ENCODE measurements around the gene SGO2. TPM values are rescaled to one million over a fixed set of nuclear protein-coding genes. Genes with fewer than 3 reads are reported as not detected.

Gene SGO2
- total RNA-seq, 1 donor from 2014 or later: 10.7 TPM

DNA sequence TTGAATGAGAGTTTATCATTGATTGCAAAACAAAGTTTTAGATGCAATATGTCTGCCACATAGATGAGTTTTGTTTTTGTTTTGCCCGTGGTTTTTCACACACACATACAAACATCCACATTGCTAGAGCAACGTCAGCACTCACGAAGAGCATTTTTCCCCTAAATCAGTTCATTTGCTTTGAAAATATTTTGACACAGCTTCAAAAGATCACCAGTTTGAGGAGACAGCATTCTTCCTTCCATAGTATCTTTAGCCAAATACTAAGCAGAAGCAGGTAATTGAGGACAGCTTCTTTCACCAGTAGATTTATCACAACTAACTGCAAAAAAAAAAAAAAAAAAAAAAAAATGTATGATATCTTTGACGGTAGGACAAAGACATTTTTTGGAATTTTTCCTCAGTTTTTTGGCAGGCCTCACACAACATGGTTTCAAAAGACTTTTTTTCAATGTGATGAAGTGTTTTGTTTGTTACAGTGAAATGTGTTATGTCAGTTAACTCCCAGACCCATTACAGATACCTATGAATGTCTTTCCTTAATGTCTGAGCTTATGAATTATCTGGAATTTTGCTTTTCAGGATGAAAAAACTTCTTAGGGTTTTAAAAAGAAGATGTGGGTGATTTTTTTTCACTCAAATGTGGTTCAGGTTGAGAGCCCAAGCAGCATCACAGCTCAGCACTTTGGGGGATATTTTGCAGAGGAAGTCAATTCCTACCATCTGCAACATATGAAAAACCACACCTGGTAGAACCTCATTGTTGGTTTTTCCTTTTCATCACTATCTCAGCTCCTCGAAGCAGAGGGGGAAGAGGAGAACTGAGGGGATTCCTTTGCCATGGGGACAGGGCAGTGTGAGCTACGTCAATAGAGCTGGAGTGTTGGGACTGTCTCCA is 91.4 kb downstream of the SGO2 start:
- peaks cover 37% of the 10 kb centered on the region for H3K4me1 Mint-ChIP-seq
- no peaks in the 10 kb centered on the region for H3K27me3 Mint-ChIP-seq (ENCODE audit: low read depth)
- H3K36me3 Mint-ChIP-seq: no peaks in the 10 kb centered on the region
- TF ChIP-seq, protein P1, sequence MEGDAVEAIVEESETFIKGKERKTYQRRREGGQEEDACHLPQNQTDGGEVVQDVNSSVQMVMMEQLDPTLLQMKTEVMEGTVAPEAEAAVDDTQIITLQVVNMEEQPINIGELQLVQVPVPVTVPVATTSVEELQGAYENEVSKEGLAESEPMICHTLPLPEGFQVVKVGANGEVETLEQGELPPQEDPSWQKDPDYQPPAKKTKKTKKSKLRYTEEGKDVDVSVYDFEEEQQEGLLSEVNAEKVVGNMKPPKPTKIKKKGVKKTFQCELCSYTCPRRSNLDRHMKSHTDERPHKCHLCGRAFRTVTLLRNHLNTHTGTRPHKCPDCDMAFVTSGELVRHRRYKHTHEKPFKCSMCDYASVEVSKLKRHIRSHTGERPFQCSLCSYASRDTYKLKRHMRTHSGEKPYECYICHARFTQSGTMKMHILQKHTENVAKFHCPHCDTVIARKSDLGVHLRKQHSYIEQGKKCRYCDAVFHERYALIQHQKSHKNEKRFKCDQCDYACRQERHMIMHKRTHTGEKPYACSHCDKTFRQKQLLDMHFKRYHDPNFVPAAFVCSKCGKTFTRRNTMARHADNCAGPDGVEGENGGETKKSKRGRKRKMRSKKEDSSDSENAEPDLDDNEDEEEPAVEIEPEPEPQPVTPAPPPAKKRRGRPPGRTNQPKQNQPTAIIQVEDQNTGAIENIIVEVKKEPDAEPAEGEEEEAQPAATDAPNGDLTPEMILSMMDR (IDR thresholded peaks at IDR 0.05; ENCODE audit: unreplicated experiment): no peak
- DNase-seq (ENCODE audit: low spot score in 2 of 2, unreplicated experiment in 2 of 2): no peak
- peak overlapping the region; percentile 71 for H3K27ac Mint-ChIP-seq
- H3K9me3 Mint-ChIP-seq: no peaks in the 10 kb centered on the region
- H3K4me3 Mint-ChIP-seq: no peak overlapping the region

DNA sequence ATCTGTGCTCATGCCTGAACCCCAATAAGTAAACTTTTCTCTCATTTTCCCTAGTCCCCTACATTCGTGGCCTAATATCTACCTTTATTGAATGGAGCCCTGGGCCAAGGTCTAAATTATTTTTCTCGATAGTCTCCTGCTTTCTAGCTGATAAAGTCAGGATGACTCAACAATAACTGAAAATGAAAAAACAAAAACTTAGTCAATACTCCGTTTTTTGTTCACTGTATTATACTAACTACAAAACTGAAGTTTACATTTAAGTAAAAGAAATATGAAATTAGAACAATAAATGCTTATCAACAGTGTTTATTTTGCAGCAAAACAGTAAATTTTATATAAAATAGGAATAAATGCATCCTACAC is 92.0 kb downstream of the SGO2 start:
- Mint-ChIP-seq H3K27me3 (ENCODE audit: low read depth) (no peaks in the 10 kb centered on the region), H3K9me3 (no peaks in the 10 kb centered on the region), H3K4me1 (peaks cover 42% of the 10 kb centered on the region), H3K27ac (no peak overlapping the region), H3K36me3 (no peaks in the 10 kb centered on the region), H3K4me3 (no peak overlapping the region)
- TF ChIP-seq, protein P1 (IDR thresholded peaks at IDR 0.05; ENCODE audit: unreplicated experiment): no peak
- no peak for DNase-seq (ENCODE audit: low spot score in 2 of 2, unreplicated experiment in 2 of 2)

DNA sequence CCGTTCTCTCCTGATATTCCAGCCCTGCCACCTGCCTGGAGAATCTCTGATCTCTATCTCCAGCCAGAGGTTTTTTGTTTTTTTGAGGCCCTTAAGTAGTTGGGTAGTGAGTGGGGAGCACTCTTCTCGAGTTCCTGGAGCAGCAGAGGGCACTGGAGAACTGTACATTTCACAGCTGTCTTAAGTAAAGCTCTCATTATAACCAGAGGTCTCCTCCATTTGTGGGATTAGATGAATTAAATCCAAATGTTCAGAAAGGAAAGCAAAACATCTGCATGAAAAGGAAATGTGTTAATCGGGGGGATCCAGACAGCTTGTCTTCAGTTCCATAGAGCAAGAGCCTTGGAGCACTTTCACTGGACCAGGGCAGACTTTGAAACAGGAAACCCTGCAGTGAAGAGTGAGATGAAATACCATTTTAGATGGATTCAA is 92.6 kb downstream of the SGO2 start:
- Mint-ChIP-seq H3K36me3 (no peaks in the 10 kb centered on the region), H3K4me3 (no peak overlapping the region), H3K9me3 (no peaks in the 10 kb centered on the region), H3K4me1 (peaks cover 42% of the 10 kb centered on the region), H3K27me3 (ENCODE audit: low read depth) (no peaks in the 10 kb centered on the region), H3K27ac (peak overlapping the region; percentile 74)
- DNase-seq (ENCODE audit: low spot score in 2 of 2, unreplicated experiment in 2 of 2): no peak
- TF ChIP-seq, protein P1 (IDR thresholded peaks at IDR 0.05; ENCODE audit: unreplicated experiment): no peak

DNA sequence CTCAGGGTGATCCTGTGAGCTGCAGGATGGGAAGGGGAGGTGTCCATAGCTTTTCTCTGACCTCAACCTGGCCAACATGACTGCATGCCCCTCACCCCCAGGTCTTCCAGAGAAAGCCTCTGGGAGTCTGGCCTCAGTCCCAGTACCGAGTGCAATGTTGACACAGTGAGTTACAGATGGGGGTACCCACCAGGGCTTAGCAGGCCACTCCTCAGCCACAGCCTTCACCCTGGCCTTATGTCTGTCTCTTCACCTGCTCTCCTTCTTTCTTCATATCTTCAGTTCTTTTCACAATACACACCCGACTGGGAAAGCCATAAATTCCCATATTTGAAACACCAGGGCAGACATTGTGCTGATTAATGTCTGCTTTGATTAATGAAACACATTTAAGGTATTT is 93.3 kb downstream of the SGO2 start:
- Mint-ChIP-seq H3K4me1 (peaks cover 42% of the 10 kb centered on the region), H3K9me3 (no peaks in the 10 kb centered on the region), H3K36me3 (no peaks in the 10 kb centered on the region), H3K27me3 (ENCODE audit: low read depth) (no peaks in the 10 kb centered on the region), H3K27ac (peak overlapping the region; percentile 53), H3K4me3 (no peak overlapping the region)
- no peak for DNase-seq (ENCODE audit: low spot score in 2 of 2, unreplicated experiment in 2 of 2)
- TF ChIP-seq, protein P1 (IDR thresholded peaks at IDR 0.05; ENCODE audit: unreplicated experiment): no peak

DNA sequence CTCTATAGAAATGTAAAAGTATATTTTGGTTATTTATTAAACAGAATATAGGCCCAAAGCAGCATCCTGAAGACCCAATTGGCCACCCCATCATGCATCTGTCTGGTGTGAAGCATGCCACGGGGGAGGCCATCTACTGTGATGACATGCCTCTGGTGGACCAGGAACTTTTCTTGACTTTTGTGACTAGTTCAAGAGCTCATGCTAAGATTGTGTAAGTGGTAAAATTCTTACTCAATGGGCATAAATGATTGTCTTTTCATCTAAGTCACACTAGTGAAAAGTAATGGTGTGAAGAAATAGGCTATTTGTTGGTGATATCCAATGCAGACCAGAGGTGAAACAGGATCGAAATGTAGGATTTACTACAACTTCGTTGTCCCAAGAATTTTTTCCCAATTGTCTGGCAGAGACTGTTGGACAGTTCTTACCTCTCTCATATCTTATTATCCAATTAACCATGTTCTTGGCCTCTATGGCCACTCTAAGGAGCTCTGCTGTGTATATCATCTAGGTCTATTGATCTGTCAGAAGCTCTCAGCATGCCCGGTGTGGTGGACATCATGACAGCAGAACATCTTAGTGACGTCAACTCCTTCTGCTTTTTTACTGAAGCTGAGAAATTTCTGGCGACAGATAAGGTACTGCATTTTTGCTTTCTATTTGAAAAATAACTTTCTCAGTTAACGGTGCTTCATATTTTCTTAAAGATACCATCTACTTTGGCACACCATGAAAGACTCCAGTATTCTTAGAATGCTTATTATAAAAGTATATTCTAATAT is 94.8 kb downstream of the SGO2 start:
- Mint-ChIP-seq H3K4me1 (peaks cover 45% of the 10 kb centered on the region), H3K9me3 (no peaks in the 10 kb centered on the region), H3K27me3 (ENCODE audit: low read depth) (no peaks in the 10 kb centered on the region), H3K4me3 (no peak overlapping the region), H3K36me3 (no peaks in the 10 kb centered on the region), H3K27ac (no peak overlapping the region)
- DNase-seq (ENCODE audit: low spot score in 2 of 2, unreplicated experiment in 2 of 2): no peak
- TF ChIP-seq, protein P1 (IDR thresholded peaks at IDR 0.05; ENCODE audit: unreplicated experiment): no peak

Data from mesothelial cell of epicardium (in vitro differentiated cells).